ENCODE measurements around the gene AZIN2. TPM values are rescaled to one million over a fixed set of nuclear protein-coding genes. Genes with fewer than 3 reads are reported as not detected.
A peak's percentile ranks its signal among the peaks of the same experiment; 100 is the strongest.
"Not testable (repeated sequence)": the region's sequence is repeated elsewhere in the genome, so short reads cannot be mapped to it uniquely, and the experiment has no call there.

The AZIN2 gene
- total RNA-seq, 2 experiments from 2014 or later: 0.98 to 2.1 TPM

DNA sequence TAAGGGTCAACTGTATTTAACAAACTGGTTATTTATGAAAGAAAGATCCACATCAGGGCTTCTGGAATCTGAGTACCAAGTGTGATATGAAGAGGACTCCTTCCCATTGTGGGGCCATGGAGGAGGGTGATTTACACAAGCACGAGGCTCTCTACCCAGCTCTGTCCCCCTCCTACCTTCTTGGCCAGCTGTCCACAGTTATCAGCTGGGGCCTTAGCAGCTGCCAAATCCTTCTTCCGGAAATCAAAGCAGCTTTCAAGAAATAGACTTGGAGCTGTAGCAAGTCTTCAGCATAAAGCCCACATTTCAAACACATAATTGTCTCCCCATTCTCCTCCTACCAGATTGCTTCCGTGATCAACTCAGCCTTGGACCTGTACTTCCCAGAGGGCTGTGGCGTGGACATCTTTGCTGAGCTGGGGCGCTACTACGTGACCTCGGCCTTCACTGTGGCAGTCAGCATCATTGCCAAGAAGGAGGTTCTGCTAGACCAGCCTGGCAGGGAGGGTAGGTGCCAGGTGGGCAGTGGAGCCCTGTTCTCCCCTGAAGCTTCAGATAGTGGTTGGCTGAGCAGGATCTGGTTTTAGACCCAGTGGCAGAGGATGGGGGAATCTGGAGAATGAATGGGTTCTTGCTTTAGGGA, 15.5 kb downstream of the AZIN2 start:
- no peaks in the 10 kb centered on the region for H3K36me3 Mint-ChIP-seq (ENCODE audit: low read depth)
- H3K9me3 Mint-ChIP-seq (ENCODE audit: low read depth): no peaks in the 10 kb centered on the region
- no peak overlapping the region for H3K27ac Mint-ChIP-seq

DNA sequence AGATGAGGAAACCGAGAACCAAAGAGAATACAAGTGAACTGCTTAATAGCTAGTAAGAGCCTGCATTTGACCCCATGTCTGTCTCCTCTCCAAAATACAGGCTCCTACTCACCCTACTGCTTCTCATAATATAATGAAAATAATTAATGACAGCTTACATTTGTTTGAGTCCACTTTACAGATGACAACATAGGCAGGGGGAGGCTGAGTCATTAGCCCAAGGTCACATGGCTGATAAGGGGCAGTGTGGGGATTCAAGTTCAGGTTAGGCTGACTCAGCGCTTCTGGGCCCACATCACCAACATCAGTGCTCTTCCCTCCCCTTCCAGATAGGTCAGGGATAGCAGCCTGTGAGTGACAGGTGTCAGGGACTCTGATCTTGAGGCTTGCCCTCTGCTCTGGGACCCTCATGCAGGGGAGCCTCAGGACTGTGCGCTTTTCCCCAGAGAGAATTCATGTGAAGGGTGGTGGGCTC, 16.2 kb downstream of the AZIN2 start:
- Mint-ChIP-seq H3K27ac (no peak overlapping the region), H3K27me3 (no peaks in the 10 kb centered on the region), H3K36me3 (ENCODE audit: low read depth) (no peaks in the 10 kb centered on the region), H3K4me3 (no peak overlapping the region), H3K9me3 (ENCODE audit: low read depth) (no peaks in the 10 kb centered on the region), H3K4me1 (peaks cover 29% of the 10 kb centered on the region)
- ChIA-PET POLR2A (no interaction called here), CTCF (interaction anchor here (0.6 to 3.2 kb wide), 5 partner anchors 12 to 144 kb away, joined by 3 to 37 read pairs (median 3); partner anchors contain the start of gene AZIN2)
- intact Hi-C loops (cut with DNase I, micrococcal nuclease): loop anchor here in 1 of 2 experiments (5.0 kb wide), 2 partner anchors 375 to 515 kb away; partner anchors contain the start of gene ZSCAN20
- ATAC-seq (no peak), DNase-seq (peak; percentile 26)

More for the DNA sequence above, 15.5 kb downstream of the AZIN2 start:
- Mint-ChIP-seq H3K27me3 (no peaks in the 10 kb centered on the region), H3K4me1 (peaks cover 29% of the 10 kb centered on the region), H3K4me3 (no peak overlapping the region)
- intact Hi-C loops (cut with DNase I, micrococcal nuclease): loop anchor here in 1 of 2 experiments (5.0 kb wide), 2 partner anchors 376 to 516 kb away; partner anchors contain the start of gene ZSCAN20
- ATAC-seq: no peak
- ChIA-PET POLR2A (no interaction called here), CTCF (interaction anchor here (0.6 to 3.2 kb wide), 13 partner anchors 9 to 621 kb away, joined by 3 to 37 read pairs (median 3); partner anchors contain the start of gene AZIN2)
- no peak for DNase-seq

DNA sequence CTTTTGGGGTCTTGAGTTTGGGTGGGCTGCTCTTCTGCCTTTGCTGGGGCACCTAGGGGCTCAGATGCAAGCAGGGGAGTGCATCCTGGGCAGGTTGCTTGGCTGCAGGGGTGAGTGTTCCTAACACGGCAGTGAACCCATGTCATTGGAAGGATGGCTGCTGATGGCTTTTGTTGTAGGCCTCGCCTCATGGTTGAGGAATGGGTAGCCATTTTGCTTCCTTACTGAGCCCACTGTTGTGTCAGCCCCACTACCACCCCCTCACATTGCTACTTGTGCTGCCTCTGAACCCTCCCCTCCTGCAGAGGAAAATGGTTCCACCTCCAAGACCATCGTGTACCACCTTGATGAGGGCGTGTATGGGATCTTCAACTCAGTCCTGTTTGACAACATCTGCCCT, 16.8 kb downstream of the AZIN2 start:
- Mint-ChIP-seq H3K4me3 (no peak overlapping the region), H3K9me3 (ENCODE audit: low read depth) (no peaks in the 10 kb centered on the region), H3K4me1 (peaks cover 29% of the 10 kb centered on the region), H3K27ac (peak overlapping the region; percentile 17), H3K36me3 (ENCODE audit: low read depth) (no peaks in the 10 kb centered on the region), H3K27me3 (no peaks in the 10 kb centered on the region)
- ATAC-seq (no peak), DNase-seq (no peak)
- intact Hi-C loops (cut with DNase I, micrococcal nuclease): loop anchor here in 1 of 2 experiments (5.0 kb wide), 2 partner anchors 375 to 515 kb away; partner anchors contain the start of gene ZSCAN20
- ChIA-PET POLR2A (no interaction called here), CTCF (interaction anchor here (0.7 to 2.3 kb wide), 2 partner anchors 29 to 223 kb away, joined by 3 to 13 read pairs; no protein-coding TSS in a partner anchor)

DNA sequence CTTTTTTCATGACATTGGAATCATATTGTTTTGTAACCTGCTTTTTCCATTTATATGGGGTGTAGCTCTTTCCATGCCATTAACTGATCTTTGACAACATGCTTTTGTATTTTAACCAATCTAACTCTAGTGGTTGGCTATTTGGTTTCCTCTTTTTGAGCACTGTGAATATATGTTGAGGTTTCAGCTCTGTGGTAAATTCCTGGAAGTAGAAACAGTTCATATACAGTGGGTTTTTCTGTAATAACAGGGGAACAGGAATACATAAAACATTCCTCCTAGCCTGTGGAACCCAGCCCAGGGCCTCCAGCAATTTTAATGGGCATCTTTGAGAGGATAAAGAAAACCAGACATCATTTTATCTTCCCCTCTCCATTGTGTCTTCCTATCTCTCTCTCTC, 17.4 kb downstream of the AZIN2 start:
- no peak for DNase-seq
- CTCF ChIA-PET: interaction anchor here (0.7 to 2.3 kb wide), 2 partner anchors 29 to 223 kb away, joined by 3 to 13 read pairs; no protein-coding TSS in a partner anchor
- intact Hi-C loops (cut with DNase I, micrococcal nuclease): loop anchor here in 1 of 2 experiments (5.0 kb wide), 2 partner anchors 374 to 514 kb away; partner anchors contain the start of gene ZSCAN20

GRCh38 chr1:33099290-33100118, 18.6 kb downstream of the AZIN2 start:
- H3K27me3 Mint-ChIP-seq: no peaks in the 10 kb centered on the region
- H3K27ac Mint-ChIP-seq: peak overlapping the region; percentile 96
- ChIA-PET CTCF (interaction anchor here (0.7 to 2.3 kb wide), 2 partner anchors 16 to 28 kb away, joined by 4 to 13 read pairs; no protein-coding TSS in a partner anchor), POLR2A (interaction anchor here (1.1 kb wide), 1 partner anchor 19 kb away, joined by 3 read pairs; the partner anchor contains the start of gene AZIN2)
- peaks cover 29% of the 10 kb centered on the region for H3K4me1 Mint-ChIP-seq
- no peaks in the 10 kb centered on the region for H3K36me3 Mint-ChIP-seq (ENCODE audit: low read depth)
- DNase-seq (peak; percentile 84), ATAC-seq (peak; percentile 96)
- no peaks in the 10 kb centered on the region for H3K9me3 Mint-ChIP-seq (ENCODE audit: low read depth)
- H3K4me3 Mint-ChIP-seq: peak overlapping the region; percentile 41
- intact Hi-C loops (cut with DNase I, micrococcal nuclease): loop anchor here (1.0 to 5.0 kb wide), 4 partner anchors 18 to 513 kb away; partner anchors contain the start of genes AZIN2 (in 1 of the 2) and ZSCAN20 (in 1 of the 2)

More for the DNA sequence above, 17.4 kb downstream of the AZIN2 start:
- Mint-ChIP-seq H3K4me3 (no peak overlapping the region), H3K9me3 (ENCODE audit: low read depth) (no peaks in the 10 kb centered on the region), H3K27ac (peak overlapping the region; percentile 96), H3K4me1 (peaks cover 29% of the 10 kb centered on the region), H3K27me3 (no peaks in the 10 kb centered on the region), H3K36me3 (ENCODE audit: low read depth) (no peaks in the 10 kb centered on the region)
- ATAC-seq: no peak
- POLR2A ChIA-PET: no interaction called here

DNA sequence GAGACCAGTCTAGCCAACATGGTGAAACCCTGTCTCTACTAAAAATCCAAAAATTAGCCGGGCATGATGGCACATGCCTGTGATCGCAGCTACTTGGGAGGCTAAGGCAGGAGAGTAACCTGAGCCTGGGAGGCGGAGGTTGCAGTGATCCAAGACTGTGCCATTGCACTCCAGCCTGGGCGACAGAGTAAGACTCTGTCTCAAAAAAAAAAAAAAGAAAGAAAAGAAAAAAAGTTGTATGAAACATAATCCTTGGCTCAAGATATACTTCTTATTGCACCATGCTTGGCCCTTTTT, 19.1 kb downstream of the AZIN2 start:
- POLR2A ChIA-PET; ATAC-seq; H3K27me3 Mint-ChIP-seq; H3K4me3 Mint-ChIP-seq; H3K27ac Mint-ChIP-seq; H3K9me3 Mint-ChIP-seq (ENCODE audit: low read depth); DNase-seq; H3K36me3 Mint-ChIP-seq (ENCODE audit: low read depth); intact Hi-C loops (cut with DNase I, micrococcal nuclease): not testable (repeated sequence)
- CTCF ChIA-PET: interaction anchor here (0.7 to 1.0 kb wide), 5 partner anchors 8 to 164 kb away, joined by 3 to 6 read pairs (median 4); no protein-coding TSS in a partner anchor
- peaks cover 27% of the 10 kb centered on the region for H3K4me1 Mint-ChIP-seq

DNA sequence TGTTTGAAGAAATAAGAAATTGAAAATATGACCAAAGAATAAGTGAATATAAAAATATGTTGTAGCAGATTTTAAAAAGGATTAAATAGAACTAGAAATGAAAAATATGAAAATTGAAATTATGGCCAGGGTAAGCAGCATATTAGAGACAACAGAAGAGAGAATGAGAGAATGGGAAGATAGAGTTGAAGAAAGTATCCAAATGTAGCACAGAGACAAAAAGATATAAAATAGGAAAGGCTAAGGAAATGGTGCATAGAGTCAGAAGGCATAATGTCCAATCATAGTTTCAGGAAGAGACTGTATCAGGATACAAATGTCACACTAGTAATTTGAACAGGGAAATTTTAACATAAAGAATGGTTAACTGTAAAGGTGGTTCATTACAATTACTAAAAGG, 29.5 kb downstream of the AZIN2 start:
- Mint-ChIP-seq H3K36me3 (ENCODE audit: low read depth) (peaks cover 3% of the 10 kb centered on the region), H3K4me1 (no peaks in the 10 kb centered on the region), H3K9me3 (ENCODE audit: low read depth) (peaks cover 5% of the 10 kb centered on the region), H3K4me3 (no peak overlapping the region), H3K27me3 (no peaks in the 10 kb centered on the region), H3K27ac (no peak overlapping the region)
- intact Hi-C loops (cut with DNase I, micrococcal nuclease): loop anchor here in 1 of 2 experiments (5.0 kb wide), 1 partner anchor 347 kb away; no protein-coding TSS in a partner anchor
- ATAC-seq: no peak
- ChIA-PET CTCF (interaction anchor here (0.8 to 1.5 kb wide), 3 partner anchors 15 to 28 kb away, joined by 3 to 6 read pairs (median 4); no protein-coding TSS in a partner anchor), POLR2A (no interaction called here)
- DNase-seq: no peak

- Mint-ChIP-seq H3K27ac (no peak overlapping the region), H3K27me3 (no peaks in the 10 kb centered on the region), H3K9me3 (ENCODE audit: low read depth) (peaks cover 5% of the 10 kb centered on the region), H3K4me1 (no peaks in the 10 kb centered on the region), H3K4me3 (no peak overlapping the region), H3K36me3 (ENCODE audit: low read depth) (peaks cover 3% of the 10 kb centered on the region)
- ATAC-seq (peak; percentile 70), DNase-seq (no peak)
- CTCF ChIA-PET: no interaction called here
- POLR2A ChIA-PET: no interaction called here
- intact Hi-C loops (cut with DNase I, micrococcal nuclease): loop anchor here in 1 of 2 experiments (1.0 to 5.0 kb wide), 2 partner anchors 255 to 345 kb away; no protein-coding TSS in a partner anchor
These were observed 31.0 kb downstream of the AZIN2 start for GRCh38 chr1:33111965-33112364.

DNA sequence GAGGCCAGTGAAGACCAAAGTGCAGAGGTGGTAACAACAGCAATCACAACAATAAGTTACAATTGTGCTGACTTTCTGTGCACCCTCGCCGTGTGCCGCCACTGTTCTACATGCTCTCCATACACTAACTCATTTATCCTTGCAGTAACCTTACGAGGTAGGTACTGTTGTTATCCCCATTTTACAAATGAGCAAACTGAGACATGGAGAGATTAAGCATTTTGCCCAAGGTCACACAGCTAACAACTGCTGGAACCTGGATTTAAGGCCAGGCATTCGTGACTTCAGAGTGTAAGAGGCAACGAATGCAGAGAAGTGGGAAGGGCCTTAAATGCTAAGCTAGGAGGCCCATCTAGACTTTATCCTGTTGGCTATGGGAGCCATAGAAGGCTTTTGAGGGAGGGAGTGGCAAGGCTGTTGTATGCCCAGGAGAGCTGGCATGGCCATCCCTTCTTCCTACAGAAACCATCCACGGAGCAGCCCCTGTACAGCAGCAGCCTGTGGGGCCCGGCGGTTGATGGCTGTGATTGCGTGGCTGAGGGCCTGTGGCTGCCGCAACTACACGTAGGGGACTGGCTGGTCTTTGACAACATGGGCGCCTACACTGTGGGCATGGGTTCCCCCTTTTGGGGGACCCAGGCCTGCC, 36.6 kb downstream of the AZIN2 start:
- ATAC-seq (no peak), DNase-seq (no peak)
- Mint-ChIP-seq H3K36me3 (ENCODE audit: low read depth) (no peaks in the 10 kb centered on the region), H3K9me3 (ENCODE audit: low read depth) (no peaks in the 10 kb centered on the region), H3K27ac (no peak overlapping the region), H3K4me3 (no peak overlapping the region), H3K4me1 (no peaks in the 10 kb centered on the region), H3K27me3 (no peaks in the 10 kb centered on the region)
- POLR2A ChIA-PET: no interaction called here
- CTCF ChIA-PET: interaction anchor here (2.9 kb wide), 1 partner anchor 10 kb away, joined by 11 read pairs; no protein-coding TSS in a partner anchor
- intact Hi-C loops (cut with DNase I, micrococcal nuclease): loop anchor here in 1 of 2 experiments (2.0 kb wide), 1 partner anchor 21 kb away; no protein-coding TSS in a partner anchor

- ChIA-PET POLR2A (no interaction called here), CTCF (interaction anchor here (2.9 kb wide), 1 partner anchor 9 kb away, joined by 11 read pairs; no protein-coding TSS in a partner anchor)
- Mint-ChIP-seq H3K9me3 (ENCODE audit: low read depth) (no peaks in the 10 kb centered on the region), H3K4me1 (no peaks in the 10 kb centered on the region), H3K27me3 (no peaks in the 10 kb centered on the region), H3K4me3 (no peak overlapping the region), H3K27ac (no peak overlapping the region), H3K36me3 (ENCODE audit: low read depth) (no peaks in the 10 kb centered on the region)
- intact Hi-C loops (cut with DNase I, micrococcal nuclease): loop anchor here in 1 of 2 experiments (2.0 kb wide), 1 partner anchor 21 kb away; no protein-coding TSS in a partner anchor
- no peak for DNase-seq
- no peak for ATAC-seq
These were observed 37.3 kb downstream of the AZIN2 start for GRCh38 chr1:33118274-33118673.
